Peyer's patch (tissue), 4 donors: ENCODE data around the gene ZNF761. TPM values are rescaled to one million over a fixed set of nuclear protein-coding genes. Genes with fewer than 3 reads are reported as not detected.

Experiments
- DNase-seq, 3 donors: peaks; one replicate each; pipeline ENCODE4 v3.0.0-alpha.2; 2017 to 2019
- H3K27ac ChIP-seq, 4 donors: fragments of 200-600 bp; sonication (generic); one replicate each; pipeline ENCODE4 v1.5.1; 2016 to 2019
- H3K27me3 ChIP-seq, 2 donors: fragments of 200-600 bp; sonication (generic); one replicate each; pipeline ENCODE4 v1.5.1; 2019
- H3K36me3 ChIP-seq, 3 donors: fragments of 200-600 bp; sonication (generic); one replicate each; pipeline ENCODE4 v1.5.1; 2016 to 2019
- H3K4me1 ChIP-seq, 4 donors: fragments of 200-600 bp; sonication (generic); one replicate each; pipeline ENCODE4 v1.5.1; 2016 to 2019
- H3K4me3 ChIP-seq, 4 donors: fragments of 200-600 bp; sonication (generic); 1 replicate in 3 of 4; 2 replicates in 1 of 4; pipeline ENCODE4 v1.5.1; 2016 to 2019; ENCODE audit warnings: mild to moderate bottlenecking in 1 of 4
- H3K9me3 ChIP-seq, 4 donors: fragments of 200-600 bp; sonication (generic); one replicate each; pipeline ENCODE4 v1.5.1; 2016 to 2019; ENCODE audit warnings: mild to moderate bottlenecking in 1 of 4
- CTCF ChIP-seq, 6 experiments: fragments of 450-650 bp in 4 of 6; fragments of 200-600 bp in 2 of 6; sonication (generic) in 1 of 6; IDR thresholded peaks; one replicate each; pipeline ENCODE4 v1.5.1; 2017 to 2019; ENCODE audit warnings: antibody characterized with exemption in 6 of 6, mild to moderate bottlenecking in 3 of 6, moderate library complexity in 1 of 6
- POLR2A ChIP-seq, 2 donors: fragments of 450-650 bp; IDR thresholded peaks; one replicate each; pipeline ENCODE4 v1.5.1; 2017; ENCODE audit warnings: antibody characterized with exemption in 2 of 2, mild to moderate bottlenecking in 2 of 2, moderate library complexity in 2 of 2
- small RNA-seq, 2 donors: library from RNA; depleted of rRNA; stranded (forward); fragments of <200 nt; gene quantifications; one replicate each; pipeline ENCODE3, GENCODE V24; 2016
- total RNA-seq, 4 donors: library from RNA; depleted of rRNA; stranded (reverse); fragments of >200 nt; gene quantifications; one replicate each; pipeline ENCODE4 v1.1.0, GENCODE V29; 2016

Gene ZNF761
- total RNA-seq, 4 donors from 2014 or later: 6.8 to 24.8 (median 9.5) TPM

DNA sequence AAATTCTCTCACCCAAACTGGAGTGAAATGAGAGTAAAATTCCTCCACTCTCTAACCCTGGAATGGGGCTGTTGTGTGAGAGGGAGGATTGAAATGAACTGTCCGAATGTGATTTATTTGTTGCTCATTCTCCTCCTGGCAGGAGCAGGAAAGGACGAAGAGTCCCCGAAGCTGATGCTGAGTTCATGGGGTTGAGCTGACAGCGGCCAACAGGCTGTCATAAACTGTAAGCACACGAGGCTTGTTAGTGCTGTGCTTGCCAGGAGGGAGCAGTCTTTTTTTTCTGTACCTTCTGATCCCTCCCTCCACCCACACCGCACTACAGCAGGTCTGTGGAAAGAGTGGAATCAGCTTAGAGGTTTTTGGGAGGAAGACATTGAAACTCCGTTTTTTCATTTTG is 73.1 kb downstream of the ZNF761 start:
- H3K36me3 ChIP-seq: no peaks in the 10 kb centered on the region
- H3K27me3 ChIP-seq: no peaks in the 10 kb centered on the region
- no peaks in the 10 kb centered on the region for H3K9me3 ChIP-seq
- H3K4me3 ChIP-seq: peak overlapping the region in 1 of 4 donors; percentile 7
- peak overlapping the region in 1 of 4 donors; percentile 35 for H3K27ac ChIP-seq
- TF ChIP-seq POLR2A (IDR thresholded peaks at IDR 0.05) (no peak), CTCF (IDR thresholded peaks at IDR 0.05) (no peak)
- no peaks in the 10 kb centered on the region for H3K4me1 ChIP-seq
- DNase-seq: no peak

DNA sequence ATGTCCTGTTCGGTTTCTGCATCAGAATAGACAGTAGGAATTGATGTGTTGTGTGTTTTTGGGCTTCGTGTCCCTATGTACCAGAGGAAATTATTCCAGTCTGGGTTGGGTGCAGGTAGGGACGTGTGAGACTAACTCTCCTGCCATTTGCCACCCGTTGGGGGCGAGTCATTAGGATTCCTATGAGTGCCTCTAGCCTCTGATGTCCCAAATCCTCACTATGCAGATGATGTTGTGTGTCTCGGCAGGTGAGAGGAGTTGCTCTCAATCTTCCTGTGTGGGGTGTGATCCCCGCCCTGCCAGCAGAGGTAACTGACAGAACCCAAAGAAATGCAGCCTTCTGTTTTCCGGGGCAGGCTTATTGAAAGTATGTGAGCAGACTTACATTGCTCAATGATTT is 74.9 kb downstream of the ZNF761 start:
- Histone ChIP-seq H3K27ac (no peak overlapping the region), H3K9me3 (no peaks in the 10 kb centered on the region), H3K4me1 (no peaks in the 10 kb centered on the region), H3K36me3 (no peaks in the 10 kb centered on the region), H3K4me3 (no peak overlapping the region), H3K27me3 (no peaks in the 10 kb centered on the region)
- no peak for DNase-seq
- TF ChIP-seq POLR2A (IDR thresholded peaks at IDR 0.05): no peak
- TF ChIP-seq CTCF (IDR thresholded peaks at IDR 0.05): no peak

Small RNAs within 50 kb of the gene (small RNA-seq; reads per million reads assigned to genes)
- 0 reads per million in 2 donors for gene RPL39P36

Other genes starting within 250 kb of the ZNF761 start
- gene ZNF665, start 238.6 kb upstream of the ZNF761 start, total RNA-seq: 1 to 10 TPM in 3 of 4 donors, not detected in 1; 1.4 to 6.0 (median 5.8) TPM
- gene ZNF677, start 177.1 kb upstream of the ZNF761 start, total RNA-seq: 10 to 100 TPM in 2 of 4 donors, 1 to 10 TPM in 2; 2.8 to 13.2 (median 7.2) TPM
- gene VN1R2, start 173.7 kb upstream of the ZNF761 start, total RNA-seq: not detected
- gene VN1R4, start 164.3 kb upstream of the ZNF761 start, total RNA-seq: not detected
- gene ZNF845, start 98.2 kb upstream of the ZNF761 start, total RNA-seq: 1 to 10 TPM; 6.6 to 7.4 (median 6.9) TPM
- 10 to 100 TPM in 2 of 4 donors, 1 to 10 TPM in 2; 6.0 to 13.2 (median 10.3) TPM for gene ZNF525, start 66.3 kb upstream of the ZNF761 start, total RNA-seq
- 10 to 100 TPM in 2 of 4 donors, 1 to 10 TPM in 2; 7.5 to 17.1 (median 12.0) TPM for gene ZNF765, start 36.8 kb upstream of the ZNF761 start, total RNA-seq
- 10 to 100 TPM in 1 of 4 donors, 1 to 10 TPM in 3; 3.0 to 27.2 (median 5.8) TPM for gene ZNF813, start 35.7 kb downstream of the ZNF761 start, total RNA-seq
- 10 to 100 TPM in 3 of 4 donors, 1 to 10 TPM in 1; 6.8 to 35.5 (median 11.9) TPM for gene ZNF331, start 106.2 kb downstream of the ZNF761 start, total RNA-seq
- gene DPRX, start 200.0 kb downstream of the ZNF761 start, total RNA-seq: not detected